Stimulated activated CD8-positive, alpha-beta memory T cell treated with anti-CD3 and anti-CD28 coated beads, Interleukin-12 subunit alpha, Interleukin-12 subunit beta, amount 100 ng/mL, for 1 hour (primary cell): Measurements from ENCODE around the gene HEATR5B.
"Not testable (repeated sequence)": the region's sequence is repeated elsewhere in the genome, so short reads cannot be mapped to it uniquely, and the experiment has no call there.

ENCODE experiments used
- DNase-seq: peaks from one replicate; pipeline ENCODE4 v3.0.0-alpha.2; 2020; ENCODE audit warnings: low read depth

The HEATR5B gene

DNA sequence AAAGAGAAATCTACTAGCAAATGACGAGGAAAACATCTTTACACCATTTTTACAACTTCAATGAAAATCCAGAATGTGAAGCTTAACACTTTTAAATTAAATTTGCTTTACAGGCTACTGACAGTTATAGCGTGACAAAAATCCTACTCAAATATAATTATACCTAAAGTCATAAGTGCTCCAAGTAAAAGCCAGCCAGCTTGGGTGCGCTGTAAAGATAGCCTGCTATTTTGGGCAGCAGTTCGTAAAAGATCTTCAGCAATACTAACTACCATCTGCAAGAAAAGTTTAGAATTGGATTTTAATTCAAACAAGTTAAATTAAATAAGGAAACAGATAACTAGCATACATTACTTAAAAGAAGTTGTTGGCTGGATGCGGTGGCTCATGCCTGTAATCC, 22.4 kb downstream of the HEATR5B start:
- DNase-seq: no peak

DNA sequence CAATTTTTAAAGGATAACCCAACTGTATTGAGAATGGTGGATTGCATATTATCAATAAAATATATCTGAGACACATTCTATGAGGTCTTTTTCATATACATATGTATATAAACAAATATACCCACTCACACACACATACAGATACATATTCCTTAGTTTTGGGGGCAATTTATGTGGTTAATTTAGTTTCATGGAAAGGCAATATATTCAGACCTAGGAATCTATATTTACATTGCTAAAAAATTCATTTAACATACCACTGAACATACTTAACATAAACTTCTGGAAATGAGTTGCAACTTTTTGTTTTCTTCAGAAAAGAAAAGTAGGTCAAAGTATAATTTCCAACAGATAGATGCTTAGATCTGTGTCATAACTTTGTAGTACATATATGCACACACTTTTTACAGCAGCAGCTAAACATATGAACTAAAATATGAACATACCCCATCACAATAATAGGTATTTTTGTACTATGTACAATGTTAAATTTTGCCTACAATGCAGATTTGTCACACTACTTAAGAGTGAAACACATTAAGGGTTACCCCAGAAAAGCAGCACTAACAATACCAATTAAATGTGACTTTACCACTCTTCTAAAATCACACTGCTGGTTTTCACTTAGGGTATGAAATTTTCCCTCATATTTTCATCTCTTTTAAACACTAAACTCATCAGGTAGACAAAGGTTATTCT, 23.0 kb downstream of the HEATR5B start:
- no peak for DNase-seq

DNA sequence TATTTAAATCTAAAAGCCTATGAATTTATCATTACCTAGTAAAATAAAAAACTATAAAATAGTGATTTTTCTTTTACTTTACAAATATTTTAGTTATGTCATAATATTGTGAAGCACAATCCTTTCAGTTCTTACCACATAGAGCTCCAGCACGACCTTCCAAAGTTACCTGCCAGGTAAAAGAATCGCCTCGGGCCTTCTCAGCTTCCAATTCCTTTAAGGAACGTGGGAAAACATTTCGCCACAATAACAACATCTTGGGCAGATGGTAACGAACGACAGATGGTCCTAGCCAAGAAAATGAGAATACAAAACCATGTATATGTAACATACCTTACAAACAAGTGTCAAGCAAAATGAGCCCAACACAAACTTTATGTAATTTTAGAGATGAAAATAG, 23.7 kb downstream of the HEATR5B start:
- no peak for DNase-seq

DNA sequence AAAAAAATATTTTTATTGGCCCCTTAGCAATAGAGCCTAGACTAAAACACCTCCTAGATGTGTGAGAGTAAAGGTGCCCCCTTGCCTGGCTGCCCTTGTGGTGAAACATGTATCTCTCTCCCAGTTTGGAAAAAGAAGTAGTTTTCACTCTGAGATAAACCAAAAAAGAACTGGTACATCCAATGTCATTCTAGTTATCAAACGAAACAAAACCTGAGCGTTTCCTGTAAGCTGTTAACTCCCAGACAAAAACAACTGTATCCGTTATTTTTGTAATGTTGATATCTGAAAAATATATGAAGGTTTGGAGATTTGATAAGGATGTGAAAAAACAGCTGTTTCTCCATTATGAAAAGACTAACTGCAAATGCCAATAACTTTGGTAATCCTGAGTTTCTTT, 24.3 kb downstream of the HEATR5B start:
- no peak for DNase-seq

DNA sequence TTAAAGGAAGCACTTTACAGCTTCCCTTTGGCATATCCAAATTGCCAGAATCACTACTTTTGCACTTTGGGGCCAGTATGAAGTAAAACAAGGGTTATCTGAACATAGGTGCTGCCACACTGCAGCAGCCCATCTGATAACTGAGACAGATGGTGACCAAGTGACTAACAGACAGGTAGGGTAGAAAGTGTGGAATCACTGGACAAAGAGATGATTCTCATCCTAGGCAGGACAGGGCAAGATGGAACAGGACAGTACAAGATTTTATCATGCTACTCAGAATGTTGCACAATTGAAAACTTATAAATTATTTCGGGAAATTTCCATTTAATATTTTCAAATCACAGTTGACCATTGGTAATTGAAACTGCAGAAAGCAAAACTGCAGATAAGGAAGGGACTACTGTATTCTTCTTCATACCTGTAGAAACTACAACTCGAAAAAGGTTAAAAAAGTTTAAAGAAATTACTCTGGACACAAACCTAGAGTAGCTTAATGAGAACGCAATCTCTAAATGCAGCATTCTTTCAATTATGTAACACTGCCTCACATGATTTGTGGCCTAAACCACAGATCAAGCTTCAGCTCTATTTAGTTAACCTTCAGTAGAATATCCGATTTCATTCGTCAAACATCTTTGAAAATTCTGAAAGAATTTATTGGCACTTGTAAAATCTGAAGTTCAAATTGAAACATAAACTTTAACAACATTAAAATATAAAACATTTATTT, 31.4 kb downstream of the HEATR5B start:
- no peak for DNase-seq

DNA sequence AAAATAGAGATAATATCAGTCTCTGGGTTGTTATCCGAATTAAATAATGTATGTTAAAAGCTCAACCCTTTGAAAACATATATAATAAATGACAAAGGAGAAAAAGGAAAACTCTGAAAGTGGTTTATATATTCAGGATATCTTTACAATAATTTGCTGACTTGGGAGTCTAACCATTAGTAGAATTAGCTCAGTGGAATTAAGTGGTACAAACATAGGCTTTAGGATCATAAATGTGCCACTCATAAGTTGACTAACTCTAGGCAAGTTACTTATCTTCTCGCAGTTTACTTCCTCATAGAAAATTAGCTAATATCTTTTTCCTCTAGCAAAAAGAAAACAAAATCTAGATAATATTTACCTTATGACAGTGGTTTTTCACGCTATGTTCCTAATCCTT, 44.6 kb downstream of the HEATR5B start:
- no peak for DNase-seq

- no peak for DNase-seq
Measured at GRCh38 chr2:37037771-37038170, 46.4 kb downstream of the HEATR5B start.

- DNase-seq: no peak
Measured at GRCh38 chr2:37029758-37030157, 54.4 kb downstream of the HEATR5B start.

GRCh38 chr2:37026050-37026449, 58.1 kb downstream of the HEATR5B start:
- DNase-seq: no peak

- DNase-seq: no peak
Measured at GRCh38 chr2:37020887-37021796, 63.0 kb downstream of the HEATR5B start.

DNA sequence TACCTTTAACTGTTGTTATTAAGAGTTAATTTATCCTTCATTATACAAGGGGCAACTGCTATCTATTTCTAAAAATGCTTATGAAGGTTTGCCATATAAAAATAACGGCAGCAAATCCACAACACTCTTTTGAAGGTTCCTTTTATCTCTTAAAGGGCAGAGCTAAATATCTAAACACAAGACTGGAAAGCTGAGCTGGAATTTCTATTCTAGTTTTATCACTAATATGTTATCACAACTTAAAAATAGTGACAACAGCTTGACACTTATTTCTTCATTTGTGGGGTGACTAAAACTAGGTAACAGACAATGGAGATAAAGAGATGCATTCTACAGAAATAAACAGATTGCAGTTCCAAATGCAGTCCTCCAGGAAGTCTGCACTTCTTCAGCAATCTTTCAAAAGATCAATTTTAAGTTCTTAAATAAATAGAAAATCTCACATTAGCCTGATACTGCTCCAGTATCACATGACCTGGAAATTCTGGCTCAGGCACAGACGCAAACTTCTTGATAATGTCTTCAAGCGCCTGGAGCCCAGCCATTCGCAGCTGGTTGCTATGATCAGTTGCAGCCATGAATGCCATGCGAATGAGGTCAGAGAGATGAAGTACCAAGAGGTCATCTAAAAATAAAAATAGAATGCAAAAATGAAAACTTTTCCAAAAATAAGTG, 63.8 kb downstream of the HEATR5B start:
- no peak for DNase-seq

DNA sequence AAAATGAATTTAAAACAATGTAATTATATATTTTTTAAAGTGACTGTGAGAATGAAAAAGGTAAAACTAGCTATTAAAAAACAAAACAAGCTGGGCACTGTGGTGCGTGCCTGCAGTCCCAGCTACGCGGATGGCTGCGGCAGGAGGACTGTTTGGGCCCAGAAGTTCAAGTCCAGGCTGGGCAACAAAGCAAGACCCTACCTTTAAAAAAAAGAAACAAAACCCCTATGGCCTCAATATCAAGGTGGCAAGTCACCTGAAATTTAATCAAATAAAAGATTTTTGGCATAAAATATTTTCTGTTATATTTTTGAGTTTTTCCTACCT, 70.9 kb downstream of the HEATR5B start:
- no peak for DNase-seq

GRCh38 chr2:37011130-37011529, 73.0 kb downstream of the HEATR5B start:
- DNase-seq: no peak

DNA sequence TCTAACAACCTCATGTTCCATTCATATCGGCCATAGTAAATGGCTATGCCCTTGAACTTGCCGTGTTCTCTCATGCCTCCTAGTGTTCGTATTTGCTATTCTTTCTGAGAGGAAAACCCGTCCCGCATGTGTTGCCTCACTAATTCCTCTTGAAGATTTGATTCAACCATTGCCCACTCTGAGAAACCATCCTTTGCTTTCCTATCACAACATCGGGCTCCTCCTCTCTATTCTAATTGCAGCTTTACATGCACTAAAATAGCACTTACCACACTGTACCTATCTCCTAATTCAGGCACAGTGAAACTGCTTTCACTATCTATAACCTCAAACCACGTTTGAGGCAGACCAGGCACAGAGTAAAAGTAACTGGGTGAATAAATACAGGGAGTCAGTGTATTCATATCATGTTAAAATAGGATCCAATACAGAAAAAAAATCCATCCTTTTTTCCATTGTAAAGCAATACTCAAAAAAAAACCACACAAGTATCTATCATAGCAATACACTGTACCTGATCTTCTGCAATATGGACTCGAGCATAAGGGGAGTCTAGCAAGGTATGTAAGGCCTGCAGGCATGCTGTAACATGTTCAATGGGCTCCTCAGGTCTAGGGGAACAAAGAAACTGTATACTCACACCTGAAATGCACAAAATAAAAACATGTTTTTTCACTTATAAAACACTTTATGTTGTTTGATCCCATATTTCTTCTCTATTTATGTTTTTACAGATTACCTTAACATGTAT, 78.9 kb downstream of the HEATR5B start:
- no peak for DNase-seq

- DNase-seq: no peak
Measured at GRCh38 chr2:37000988-37001556, 83.1 kb downstream of the HEATR5B start.

DNA sequence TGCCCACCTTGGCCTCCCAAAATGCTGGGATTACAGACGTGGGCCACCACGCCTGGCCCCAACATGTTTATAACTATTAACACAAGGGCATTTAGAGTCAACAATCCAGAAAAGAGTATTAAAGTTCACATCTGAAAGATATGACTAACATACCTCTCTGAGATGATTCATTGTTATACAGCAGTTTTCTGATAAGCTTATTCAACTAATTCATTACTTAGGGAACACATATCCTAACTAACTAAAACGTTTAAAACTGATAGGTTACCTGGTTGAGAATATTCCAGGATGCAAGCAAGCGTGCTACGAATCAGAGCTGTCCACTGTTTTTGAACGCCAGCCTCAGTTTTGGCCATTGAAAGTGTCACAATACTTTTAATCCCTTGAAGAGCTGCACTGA, 83.9 kb downstream of the HEATR5B start:
- no peak for DNase-seq

- not testable (repeated sequence) for DNase-seq
Measured at GRCh38 chr2:36999416-36999815, 84.8 kb downstream of the HEATR5B start.

DNA sequence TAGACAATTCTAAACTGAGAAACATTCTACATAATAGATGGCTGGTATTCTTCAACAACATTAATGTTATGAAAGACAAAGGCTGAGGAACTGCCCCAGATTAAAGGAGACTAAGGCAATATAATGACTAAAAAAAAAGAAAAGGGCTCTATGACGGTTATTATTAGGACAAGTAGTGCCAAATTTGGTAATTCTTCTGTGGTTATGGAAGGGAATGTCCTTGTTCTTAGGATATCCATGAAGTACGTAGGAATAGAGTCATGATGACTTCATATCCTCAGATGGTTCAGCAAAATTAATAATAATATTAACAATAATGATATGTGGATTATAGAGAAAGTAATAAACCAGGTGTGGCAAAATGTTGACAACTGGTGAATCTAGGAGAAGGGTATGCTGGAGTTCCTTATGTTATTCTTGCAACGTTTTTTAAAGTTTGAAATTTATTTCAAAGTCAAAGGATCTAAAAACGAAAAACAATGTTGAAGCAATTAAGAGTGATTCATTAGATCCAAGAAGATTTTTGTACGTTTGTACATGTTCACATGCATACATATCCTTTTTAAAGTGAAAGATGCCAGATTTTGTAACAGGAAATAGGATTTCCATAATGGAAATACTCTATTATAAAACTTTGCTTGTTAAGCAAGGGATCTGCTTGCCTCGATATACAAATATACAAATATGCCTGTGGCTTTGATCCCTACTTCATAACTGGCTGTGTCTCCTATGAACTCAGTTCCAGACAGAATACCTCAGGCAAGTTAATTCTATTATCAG, 90.1 kb downstream of the HEATR5B start:
- DNase-seq: no peak

DNA sequence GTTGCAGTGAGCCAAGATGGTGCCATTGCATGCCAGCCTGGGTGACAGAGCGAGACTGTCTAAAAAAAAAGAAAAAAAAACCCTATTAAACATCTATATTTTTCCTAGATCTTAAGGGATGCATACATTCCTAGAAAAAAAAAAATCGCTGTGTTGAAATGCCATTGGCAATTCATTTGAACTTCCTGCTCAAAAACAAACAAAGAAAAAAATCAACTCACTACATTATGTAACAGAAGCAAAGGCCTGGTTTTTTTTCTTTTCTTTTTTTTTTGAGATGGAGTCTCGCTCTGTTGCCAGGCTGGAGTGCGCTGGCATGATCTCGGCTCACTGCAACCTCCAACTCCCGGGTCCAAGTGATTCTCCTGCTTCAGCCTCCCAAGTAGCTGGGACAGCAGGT, 96.2 kb downstream of the HEATR5B start:
- DNase-seq: no peak

DNA sequence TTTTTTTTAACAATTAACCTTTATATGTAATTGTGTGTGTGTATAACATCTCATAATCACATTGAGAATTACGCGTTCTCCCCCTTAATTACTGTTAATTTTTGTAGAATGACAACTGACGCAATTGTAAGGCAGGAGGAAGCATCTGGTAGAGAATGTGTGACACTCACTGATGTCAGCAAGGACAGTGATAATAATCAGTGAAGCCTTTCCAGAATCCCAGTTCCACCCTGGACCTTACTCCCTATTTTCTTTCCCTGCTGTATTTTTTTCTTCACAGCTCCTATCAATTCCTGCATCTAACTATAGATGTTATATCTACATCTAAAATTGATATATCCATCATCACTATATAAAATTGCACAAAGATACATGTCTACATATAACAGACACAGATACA, 101.7 kb downstream of the HEATR5B start:
- no peak for DNase-seq
